Activated T-helper 1 cell treated with Interleukin-2 at 50 U/mL for 16 hours (primary cell): ENCODE measurements around the gene GOLT1A.

Source experiments
- DNase-seq: peaks from one replicate; pipeline ENCODE4 v3.0.0-alpha.2; 2020; ENCODE audit warnings: low read depth

The GOLT1A gene

GRCh38 chr1:204154568-204155255 lies 59.1 kb downstream of the GOLT1A start:
- DNase-seq: no peak

GRCh38 chr1:204153667-204154066 lies 60.1 kb downstream of the GOLT1A start:
- no peak for DNase-seq

DNA sequence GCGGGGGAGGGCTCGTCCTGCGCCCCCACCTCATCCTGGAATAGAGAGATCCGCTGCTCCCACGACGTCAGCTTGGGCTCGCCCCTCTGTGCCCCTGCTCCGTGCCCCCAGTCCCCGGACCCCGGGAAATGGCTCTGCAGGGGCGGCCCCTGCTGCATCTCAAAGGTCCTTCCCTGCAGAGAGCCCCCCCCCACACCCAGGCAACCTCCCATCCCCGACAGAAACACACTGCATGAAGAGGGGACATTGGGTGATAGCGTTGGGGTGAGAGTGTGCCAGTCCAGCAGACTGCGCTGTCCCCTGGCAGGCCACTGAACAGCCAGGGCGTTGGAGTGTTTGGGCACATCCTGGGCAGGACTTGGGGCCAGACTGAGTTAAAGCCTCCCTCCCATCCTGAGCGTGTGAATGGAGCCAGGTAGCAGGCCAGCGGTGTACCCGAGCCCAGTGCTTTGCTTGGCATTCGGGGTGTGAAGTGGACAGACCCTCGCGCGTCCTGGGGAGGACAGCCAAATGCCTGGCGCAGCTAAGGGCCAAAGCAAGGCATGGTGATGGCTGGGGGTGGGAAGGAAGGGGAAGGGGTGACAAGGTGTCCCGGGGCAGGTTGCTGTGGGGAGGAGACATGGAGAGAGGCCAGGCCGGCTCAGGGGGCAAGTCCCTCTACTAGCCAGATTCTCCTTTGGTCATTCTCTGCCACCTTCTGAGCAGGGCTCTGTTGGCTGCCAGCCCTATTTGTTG lies 61.3 kb downstream of the GOLT1A start:
- no peak for DNase-seq

GRCh38 chr1:204151552-204152309 lies 62.1 kb downstream of the GOLT1A start, which contains the start of gene ETNK2:
TSS of gene ETNK2 (minus strand) at chr1:204152044. CDS start at chr1:204151852, 192 bp downstream.
- DNase-seq: peak; percentile 43

GRCh38 chr1:204150702-204151551 lies 62.9 kb downstream of the GOLT1A start:
- DNase-seq: no peak

- no peak for DNase-seq
These were observed 63.9 kb downstream of the GOLT1A start for GRCh38 chr1:204149635-204150565.

GRCh38 chr1:204149107-204149506 lies 64.7 kb downstream of the GOLT1A start:
- no peak for DNase-seq
